Mesothelial cell of epicardium (in vitro differentiated cells): ENCODE results near the gene MAGI2. TPM values are rescaled to one million over a fixed set of nuclear protein-coding genes. Genes with fewer than 3 reads are reported as not detected.
A peak's percentile ranks its signal among the peaks of the same experiment; 100 is the strongest.

Experiments used
- DNase-seq, 2 experiments: peaks; one replicate each; pipeline ENCODE4 v3.0.0; 2021; ENCODE audit warnings: low spot score in 2 of 2; ENCODE audit not compliant: unreplicated experiment in 2 of 2
- H3K27ac Mint-ChIP-seq: 2 replicates; pipeline ENCODE4 v1.8.0; 2021; ENCODE audit warnings: mixed read lengths
- H3K27me3 Mint-ChIP-seq: 2 replicates; pipeline ENCODE4 v1.8.0; 2021; ENCODE audit warnings: low read depth, mixed read lengths
- H3K36me3 Mint-ChIP-seq: 2 replicates; pipeline ENCODE4 v1.8.0; 2021; ENCODE audit warnings: mixed read lengths
- H3K4me1 Mint-ChIP-seq: 2 replicates; pipeline ENCODE4 v1.8.0; 2021; ENCODE audit warnings: mixed read lengths
- H3K4me3 Mint-ChIP-seq: 2 replicates; pipeline ENCODE4 v1.8.0; 2021; ENCODE audit warnings: mild to moderate bottlenecking, moderate library complexity, mixed read lengths
- H3K9me3 Mint-ChIP-seq: 2 replicates; pipeline ENCODE4 v1.8.0; 2021; ENCODE audit warnings: mixed read lengths
- CTCF ChIP-seq: fragments of 200-600 bp; sonication (generic); IDR thresholded peaks from one replicate; pipeline ENCODE4 v1.5.0; 2021; ENCODE audit warnings: antibody characterized with exemption; ENCODE audit not compliant: unreplicated experiment
- total RNA-seq: library from RNA; stranded (reverse); gene quantifications from 3 replicates; pipeline ENCODE4 v1.2.1, GENCODE V29; 2021

Gene MAGI2
- total RNA-seq = 36.9 to 38.4 TPM (median 37.8 TPM) in 3 replicates

- TF ChIP-seq CTCF = no peak
- H3K27ac Mint-ChIP-seq = peak within 1 kb of the TSS; percentile 94
- H3K9me3 Mint-ChIP-seq = no peaks in the 10 kb centered on the region
- peak; percentile 72 to 82 for DNase-seq
- H3K4me1 Mint-ChIP-seq = peaks cover 37% of the 10 kb centered on the region
- no peaks in the 10 kb centered on the region for H3K27me3 Mint-ChIP-seq
- peak within 1 kb of the TSS; percentile 91 for H3K4me3 Mint-ChIP-seq
- H3K36me3 Mint-ChIP-seq = peaks cover 12% of the 10 kb centered on the region
These were observed at the start of gene MAGI2 for GRCh38 chr7:79453558-79454360. Gene MAGI2, minus strand, starts transcription at chr7:79453667. Its CDS starts 347 bp downstream, at chr7:79453320.

GRCh38 chr7:79502151-79502550, 48.7 kb upstream of the MAGI2 start:
- Mint-ChIP-seq H3K27ac (no peak overlapping the region), H3K4me1 (peaks cover 20% of the 10 kb centered on the region), H3K27me3 (no peaks in the 10 kb centered on the region), H3K36me3 (no peaks in the 10 kb centered on the region), H3K4me3 (no peak overlapping the region), H3K9me3 (peaks cover 13% of the 10 kb centered on the region)
- no peak for DNase-seq
- TF ChIP-seq CTCF = no peak

- H3K27me3 Mint-ChIP-seq = no peaks in the 10 kb centered on the region
- peaks cover 16% of the 10 kb centered on the region for H3K9me3 Mint-ChIP-seq
- DNase-seq = no peak
- H3K4me3 Mint-ChIP-seq = no peak overlapping the region
- H3K4me1 Mint-ChIP-seq = peaks cover 11% of the 10 kb centered on the region
- no peaks in the 10 kb centered on the region for H3K36me3 Mint-ChIP-seq
- no peak overlapping the region for H3K27ac Mint-ChIP-seq
- no peak for TF ChIP-seq CTCF
These were observed 47.3 kb upstream of the MAGI2 start for GRCh38 chr7:79500759-79501158.

- H3K9me3 Mint-ChIP-seq = peaks cover 16% of the 10 kb centered on the region
- no peak for TF ChIP-seq CTCF
- H3K27ac Mint-ChIP-seq = no peak overlapping the region
- H3K4me3 Mint-ChIP-seq = no peak overlapping the region
- H3K27me3 Mint-ChIP-seq = no peaks in the 10 kb centered on the region
- H3K4me1 Mint-ChIP-seq = peaks cover 8% of the 10 kb centered on the region
- DNase-seq = no peak
- no peaks in the 10 kb centered on the region for H3K36me3 Mint-ChIP-seq
These were observed 44.3 kb upstream of the MAGI2 start for GRCh38 chr7:79497728-79498127.

- TF ChIP-seq CTCF = no peak
- peaks cover 16% of the 10 kb centered on the region for H3K9me3 Mint-ChIP-seq
- no peaks in the 10 kb centered on the region for H3K36me3 Mint-ChIP-seq
- peaks cover 8% of the 10 kb centered on the region for H3K4me1 Mint-ChIP-seq
- H3K4me3 Mint-ChIP-seq = no peak overlapping the region
- peak overlapping the region; percentile 96 for H3K27ac Mint-ChIP-seq
- no peak for DNase-seq
- H3K27me3 Mint-ChIP-seq = no peaks in the 10 kb centered on the region
These were observed 42.2 kb upstream of the MAGI2 start for GRCh38 chr7:79495544-79496272.
